Hepatocyte (in vitro differentiated cells): ENCODE results near the gene C2orf68.

Experiments used
- EZH2 ChIP-seq: fragments of 200-600 bp; sonication (generic); IDR thresholded peaks from 2 replicates; pipeline ENCODE4 v1.6.1; 2016; ENCODE audit warnings: antibody characterized with exemption, mild to moderate bottlenecking, borderline replicate concordance
- EZH2phosphoT487 ChIP-seq: fragments of 200-600 bp; sonication (generic); IDR thresholded peaks from one replicate; pipeline ENCODE4 v1.6.1; 2018; ENCODE audit warnings: antibody characterized with exemption, mild to moderate bottlenecking, low read depth, moderate library complexity; ENCODE audit not compliant: unreplicated experiment, severe bottlenecking
- TF ChIP-seq, protein P1 (sequence below): fragments of 200-600 bp; sonication (generic); IDR thresholded peaks from 2 replicates; pipeline ENCODE4 v1.5.1; 2016; ENCODE audit warnings: antibody characterized with exemption, mild to moderate bottlenecking; ENCODE audit not compliant: poor library complexity

DNA sequence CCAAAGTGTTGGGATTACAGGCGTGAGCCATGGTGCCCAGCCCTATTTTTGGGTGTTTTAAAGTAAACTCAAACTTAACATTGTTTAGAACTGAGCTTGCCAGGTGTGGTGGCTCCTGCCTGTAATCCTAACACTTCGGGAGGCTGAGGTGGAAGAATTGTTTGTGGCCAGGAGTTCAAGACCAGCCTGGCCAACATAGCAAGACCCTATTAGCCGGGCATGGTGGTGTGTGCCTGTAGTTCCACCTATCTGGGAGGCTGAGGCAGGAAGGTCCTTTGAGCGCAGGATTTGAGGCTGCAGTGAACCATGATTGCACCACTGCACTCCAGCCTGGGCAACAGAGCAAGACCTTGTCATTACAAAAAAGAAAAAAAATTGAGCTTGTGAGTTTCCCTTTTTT is 38.6 kb upstream of the C2orf68 start:
- TF ChIP-seq, protein P1, sequence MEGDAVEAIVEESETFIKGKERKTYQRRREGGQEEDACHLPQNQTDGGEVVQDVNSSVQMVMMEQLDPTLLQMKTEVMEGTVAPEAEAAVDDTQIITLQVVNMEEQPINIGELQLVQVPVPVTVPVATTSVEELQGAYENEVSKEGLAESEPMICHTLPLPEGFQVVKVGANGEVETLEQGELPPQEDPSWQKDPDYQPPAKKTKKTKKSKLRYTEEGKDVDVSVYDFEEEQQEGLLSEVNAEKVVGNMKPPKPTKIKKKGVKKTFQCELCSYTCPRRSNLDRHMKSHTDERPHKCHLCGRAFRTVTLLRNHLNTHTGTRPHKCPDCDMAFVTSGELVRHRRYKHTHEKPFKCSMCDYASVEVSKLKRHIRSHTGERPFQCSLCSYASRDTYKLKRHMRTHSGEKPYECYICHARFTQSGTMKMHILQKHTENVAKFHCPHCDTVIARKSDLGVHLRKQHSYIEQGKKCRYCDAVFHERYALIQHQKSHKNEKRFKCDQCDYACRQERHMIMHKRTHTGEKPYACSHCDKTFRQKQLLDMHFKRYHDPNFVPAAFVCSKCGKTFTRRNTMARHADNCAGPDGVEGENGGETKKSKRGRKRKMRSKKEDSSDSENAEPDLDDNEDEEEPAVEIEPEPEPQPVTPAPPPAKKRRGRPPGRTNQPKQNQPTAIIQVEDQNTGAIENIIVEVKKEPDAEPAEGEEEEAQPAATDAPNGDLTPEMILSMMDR: no peak
- TF ChIP-seq EZH2 (no peak), EZH2phosphoT487 (no peak)
